ENCODE measurements around the gene SPRY1.

The SPRY1 gene, protein sequence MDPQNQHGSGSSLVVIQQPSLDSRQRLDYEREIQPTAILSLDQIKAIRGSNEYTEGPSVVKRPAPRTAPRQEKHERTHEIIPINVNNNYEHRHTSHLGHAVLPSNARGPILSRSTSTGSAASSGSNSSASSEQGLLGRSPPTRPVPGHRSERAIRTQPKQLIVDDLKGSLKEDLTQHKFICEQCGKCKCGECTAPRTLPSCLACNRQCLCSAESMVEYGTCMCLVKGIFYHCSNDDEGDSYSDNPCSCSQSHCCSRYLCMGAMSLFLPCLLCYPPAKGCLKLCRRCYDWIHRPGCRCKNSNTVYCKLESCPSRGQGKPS

DNA sequence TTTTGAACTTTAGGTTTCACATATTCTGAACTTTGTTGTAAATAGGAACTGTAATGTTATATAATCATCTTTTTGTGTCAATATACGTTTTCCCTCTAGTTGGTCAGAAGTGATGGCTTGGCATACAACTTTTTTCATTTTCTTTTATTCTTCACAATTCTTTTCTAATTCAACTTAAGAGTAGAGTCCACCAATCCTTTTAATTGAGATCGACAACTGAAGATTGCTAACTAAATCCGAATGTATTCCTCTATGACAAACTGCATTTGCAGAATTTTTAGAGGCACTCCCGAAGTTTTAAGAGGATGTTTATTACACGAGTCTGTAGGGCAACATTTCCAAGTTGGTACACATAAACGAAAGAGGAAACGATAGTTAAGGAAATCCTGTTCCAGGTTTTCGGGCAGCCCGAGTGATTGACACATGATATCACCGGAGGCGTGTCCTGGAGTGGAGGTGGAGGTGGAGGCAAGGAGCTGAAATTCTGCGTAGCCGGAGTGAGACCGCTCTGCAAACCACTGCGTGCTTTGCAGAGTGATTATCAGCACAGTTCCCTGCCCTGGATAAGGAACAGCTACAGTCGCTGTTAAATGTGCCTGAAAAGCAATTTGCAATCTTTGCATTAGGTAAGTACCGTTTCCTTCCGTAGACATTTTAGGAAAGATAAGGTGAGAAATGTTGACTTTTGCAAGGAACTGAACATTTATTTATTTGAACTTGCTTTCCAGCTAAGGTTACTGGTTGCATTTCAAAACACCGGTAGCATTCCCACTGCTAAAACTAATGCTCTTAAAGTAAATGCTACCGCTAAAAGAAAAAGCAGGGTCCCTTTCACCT is at the start of gene SPRY1:
SPRY1 (plus strand) TSS at position 489 of the 837 bp plus-strand sequence. CDS start 4,797 bp downstream, outside the sequence.
- TF ChIP-seq, protein P1, sequence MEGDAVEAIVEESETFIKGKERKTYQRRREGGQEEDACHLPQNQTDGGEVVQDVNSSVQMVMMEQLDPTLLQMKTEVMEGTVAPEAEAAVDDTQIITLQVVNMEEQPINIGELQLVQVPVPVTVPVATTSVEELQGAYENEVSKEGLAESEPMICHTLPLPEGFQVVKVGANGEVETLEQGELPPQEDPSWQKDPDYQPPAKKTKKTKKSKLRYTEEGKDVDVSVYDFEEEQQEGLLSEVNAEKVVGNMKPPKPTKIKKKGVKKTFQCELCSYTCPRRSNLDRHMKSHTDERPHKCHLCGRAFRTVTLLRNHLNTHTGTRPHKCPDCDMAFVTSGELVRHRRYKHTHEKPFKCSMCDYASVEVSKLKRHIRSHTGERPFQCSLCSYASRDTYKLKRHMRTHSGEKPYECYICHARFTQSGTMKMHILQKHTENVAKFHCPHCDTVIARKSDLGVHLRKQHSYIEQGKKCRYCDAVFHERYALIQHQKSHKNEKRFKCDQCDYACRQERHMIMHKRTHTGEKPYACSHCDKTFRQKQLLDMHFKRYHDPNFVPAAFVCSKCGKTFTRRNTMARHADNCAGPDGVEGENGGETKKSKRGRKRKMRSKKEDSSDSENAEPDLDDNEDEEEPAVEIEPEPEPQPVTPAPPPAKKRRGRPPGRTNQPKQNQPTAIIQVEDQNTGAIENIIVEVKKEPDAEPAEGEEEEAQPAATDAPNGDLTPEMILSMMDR (conservative IDR thresholded peaks at IDR 0.05; ENCODE audit: low read length), result no peak
- peak within 1 kb of the TSS; percentile 68 for H3K4me3 ChIP-seq (ENCODE audit: low read length)
- peak; percentile 63 for DNase-seq (ENCODE audit: low read depth)

DNA sequence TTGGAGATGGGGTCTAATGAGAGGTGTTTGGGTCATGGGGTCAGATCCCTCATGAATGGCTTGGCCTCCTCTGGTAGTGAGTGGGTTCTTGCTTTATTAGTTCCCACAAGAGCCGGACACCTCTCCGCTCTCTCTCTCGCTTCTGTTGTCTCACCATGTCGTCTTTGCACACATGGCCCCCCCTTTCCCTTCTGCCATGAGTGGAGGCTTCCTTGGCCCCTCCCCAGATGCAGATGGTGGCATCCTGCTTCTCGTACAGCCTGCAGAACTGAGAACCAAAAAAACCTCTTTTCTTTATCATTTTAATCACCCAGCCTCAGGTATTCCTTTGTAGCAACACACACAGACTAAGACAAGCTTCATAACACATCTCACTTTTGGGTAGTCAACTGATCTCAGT is 49.6 kb upstream of the SPRY1 start:
- no peak for DNase-seq (ENCODE audit: low read depth)
- TF ChIP-seq, protein P1 (conservative IDR thresholded peaks at IDR 0.05; ENCODE audit: low read length), result no peak
- H3K4me3 ChIP-seq (ENCODE audit: low read length), result no peak overlapping the region

DNA sequence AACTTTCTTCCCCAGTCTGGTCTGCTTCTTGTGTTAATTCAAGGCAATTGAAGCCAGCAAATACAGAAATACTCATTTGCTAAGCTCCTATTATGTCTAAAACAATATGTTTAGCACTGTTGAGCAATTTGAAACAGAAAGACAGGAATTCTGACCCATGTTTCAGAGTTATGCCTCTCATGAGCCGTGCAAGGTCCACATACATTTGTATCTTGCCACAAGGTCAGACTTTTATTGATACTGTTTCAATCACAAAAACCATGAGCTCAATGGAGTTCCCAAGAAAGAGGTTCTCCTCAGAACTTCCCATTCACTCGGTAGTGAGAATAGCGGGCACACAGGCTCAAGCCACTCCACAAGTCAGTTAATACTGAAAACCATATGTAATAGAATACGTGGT is 47.6 kb upstream of the SPRY1 start:
- H3K4me3 ChIP-seq (ENCODE audit: low read length), result no peak overlapping the region
- no peak for DNase-seq (ENCODE audit: low read depth)
- TF ChIP-seq, protein P1 (conservative IDR thresholded peaks at IDR 0.05; ENCODE audit: low read length), result no peak

DNA sequence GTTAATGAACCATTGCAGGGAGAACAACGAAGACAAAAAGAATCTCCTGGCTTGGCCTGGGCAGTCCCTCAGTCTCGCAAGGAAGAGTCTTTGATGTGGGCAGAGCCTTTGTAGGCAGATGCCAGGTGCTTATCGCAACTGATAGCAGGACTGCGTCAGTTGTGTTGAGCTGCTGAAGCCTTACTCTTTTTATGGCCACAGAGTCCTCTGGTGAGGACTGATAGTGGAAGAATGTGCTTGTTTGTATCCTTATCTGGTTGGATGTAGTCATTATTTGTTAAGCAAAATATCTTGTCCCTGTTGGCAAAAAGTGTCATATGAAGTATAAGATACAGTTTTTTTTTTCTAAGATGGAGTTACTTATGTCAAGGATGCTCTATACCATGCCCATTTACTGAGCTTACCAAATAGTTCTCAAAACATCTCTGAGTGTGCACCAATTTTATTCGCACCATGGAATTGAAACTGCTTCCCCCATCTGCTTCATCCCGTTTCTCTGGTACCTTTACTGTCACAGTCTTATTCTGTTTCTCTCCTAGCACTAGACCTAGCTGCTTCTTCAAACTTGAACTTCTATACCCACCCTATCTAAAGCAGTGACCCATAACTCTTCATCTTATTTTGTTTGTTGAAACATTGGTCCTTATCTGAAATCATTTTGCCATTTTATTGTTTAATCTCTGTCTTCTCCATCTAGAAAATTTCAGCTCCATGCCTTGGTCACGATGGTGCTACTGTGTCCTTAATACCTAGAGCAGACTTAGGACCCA is 47.0 kb upstream of the SPRY1 start:
- no peak for DNase-seq (ENCODE audit: low read depth)
- TF ChIP-seq, protein P1 (conservative IDR thresholded peaks at IDR 0.05; ENCODE audit: low read length), result no peak
- H3K4me3 ChIP-seq (ENCODE audit: low read length), result no peak overlapping the region

DNA sequence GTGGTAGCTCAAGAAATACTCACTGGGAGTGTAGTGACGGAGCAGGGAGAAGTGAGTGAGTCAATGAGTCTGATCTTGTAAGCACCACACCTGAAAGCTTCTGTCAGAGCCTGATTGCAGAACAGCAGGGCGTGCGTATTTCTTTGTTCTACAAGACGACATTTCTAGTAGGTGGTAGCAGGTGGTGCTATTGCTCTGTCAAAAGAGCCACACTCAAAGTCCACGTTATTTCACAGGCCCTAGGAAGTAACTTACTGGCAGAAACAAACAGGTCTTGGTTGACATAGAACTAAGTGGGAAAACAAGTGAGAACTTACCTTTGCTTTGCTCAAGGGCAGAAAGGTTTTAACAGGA is 46.4 kb upstream of the SPRY1 start:
- no peak overlapping the region for H3K4me3 ChIP-seq (ENCODE audit: low read length)
- DNase-seq (ENCODE audit: low read depth), result no peak
- TF ChIP-seq, protein P1 (conservative IDR thresholded peaks at IDR 0.05; ENCODE audit: low read length), result no peak

DNA sequence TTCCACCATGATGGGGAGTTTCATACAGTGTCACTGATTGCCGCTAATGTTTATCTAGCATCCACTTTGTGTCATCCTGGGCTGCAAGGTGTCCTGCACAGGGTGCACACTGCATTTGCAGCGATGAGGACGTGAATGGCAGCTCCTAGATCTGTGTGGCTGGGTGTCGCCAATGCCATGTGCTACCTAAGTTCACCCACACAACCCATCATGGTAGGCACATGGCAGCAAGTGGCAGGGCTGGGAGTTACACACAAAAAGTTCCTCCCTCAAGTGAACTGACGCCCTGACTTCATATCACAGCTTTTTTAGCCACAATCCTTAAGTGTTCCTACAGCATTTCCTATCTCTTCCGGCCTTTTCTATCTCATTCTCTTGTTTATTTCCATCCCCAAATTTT is 45.9 kb upstream of the SPRY1 start:
- TF ChIP-seq, protein P1 (conservative IDR thresholded peaks at IDR 0.05; ENCODE audit: low read length), result no peak
- DNase-seq (ENCODE audit: low read depth), result no peak
- no peak overlapping the region for H3K4me3 ChIP-seq (ENCODE audit: low read length)
